ENCODE measurements around the gene ZNF672.

GRCh38 chr1:248872752-248873408 lies 34.9 kb downstream of the ZNF672 start:
- TF ChIP-seq CTCF (IDR thresholded peaks at IDR 0.05) (no peak), POLR2A (IDR thresholded peaks at IDR 0.05) (no peak)
